ENCODE data around the gene PRRT2.

PRRT2 gene

GRCh38 chr16:29864205-29864604 lies 52.2 kb downstream of the PRRT2 start:
- DNase-seq: no peak

Data from GF-D8 (cell line).